A673 (cell line): ENCODE results near the gene PRKCSH. TPM values are rescaled to one million over a fixed set of nuclear protein-coding genes. Genes with fewer than 3 reads are reported as not detected.

Experiments used
- Bru-seq: library from RNA; stranded (reverse); fragments of 400-500 nt; gene quantifications from one replicate; lab custom pipeline; 2021; lab: Mats Ljungman, UMichigan
- BruChase-seq, 2 experiments: library from RNA; stranded (reverse); fragments of 400-500 nt; gene quantifications; one replicate each; lab custom pipeline; 2021; lab: Mats Ljungman, UMichigan
- BruUV-seq: library from RNA; stranded (reverse); fragments of 400-500 nt; replicated peaks from 2 replicates; lab custom pipeline; 2021; lab: Mats Ljungman, UMichigan
- CTCF ChIA-PET: fragments of 300-600 bp; sonication (Branson Sonifier 250); formaldehyde crosslinking; loops from one replicate; lab custom pipeline; 2022; ENCODE audit warnings: antibody characterized with exemption; lab: Charles Lee
- POLR2A ChIA-PET: fragments of 300-600 bp; sonication (Branson Sonifier 250); formaldehyde crosslinking; loops from one replicate; lab custom pipeline; 2022; ENCODE audit warnings: antibody characterized with exemption; ENCODE audit not compliant: low non-redundant PET; lab: Charles Lee
- DNase-seq: peaks from one replicate; pipeline ENCODE4 v3.0.0-alpha.2; 2015; ENCODE audit warnings: low spot score
- H3K27ac ChIP-seq: fragments of 200-600 bp; sonication (generic); 2 replicates; pipeline ENCODE4 v1.5.1; 2016; ENCODE audit warnings: mixed run types, low read depth, mild to moderate bottlenecking, mixed read lengths, antibody characterized with exemption, low read length; ENCODE audit not compliant: poor library complexity, severe bottlenecking
- H3K27me3 ChIP-seq: fragments of 200-600 bp; sonication (generic); replicated peaks from 2 replicates; pipeline ENCODE4 v1.6.1; 2017; ENCODE audit warnings: mixed run types, low read depth, mild to moderate bottlenecking, mixed read lengths, antibody characterized with exemption, low read length; ENCODE audit not compliant: insufficient read depth, poor library complexity
- H3K36me3 ChIP-seq: fragments of 200-600 bp; sonication (generic); 2 replicates; pipeline ENCODE4 v1.6.1; 2016; ENCODE audit warnings: mixed run types, mild to moderate bottlenecking, mixed read lengths, antibody characterized with exemption, low read length; ENCODE audit not compliant: insufficient read depth, poor library complexity, severe bottlenecking
- H3K4me1 ChIP-seq: fragments of 200-600 bp; sonication (generic); 2 replicates; pipeline ENCODE4 v1.6.1; 2017; ENCODE audit warnings: mixed run types, mild to moderate bottlenecking, mixed read lengths, antibody characterized with exemption, low read length; ENCODE audit not compliant: insufficient read depth, poor library complexity, severe bottlenecking
- H3K4me3 ChIP-seq: fragments of 200-600 bp; sonication (generic); 2 replicates; pipeline ENCODE4 v1.5.1; 2016; ENCODE audit warnings: low read depth, mixed run types, mild to moderate bottlenecking, mixed read lengths, low read length; ENCODE audit not compliant: poor library complexity, severe bottlenecking
- H3K9me3 ChIP-seq: fragments of 200-600 bp; sonication (generic); 2 replicates; pipeline ENCODE4 v1.6.1; 2016; ENCODE audit warnings: mixed run types, low read depth, mild to moderate bottlenecking, mixed read lengths, antibody characterized with exemption, low read length; ENCODE audit not compliant: poor library complexity, severe bottlenecking
- EZH2 ChIP-seq: fragments of 200-600 bp; sonication (generic); IDR thresholded peaks from 2 replicates; pipeline ENCODE4 v1.6.1; 2017; ENCODE audit warnings: borderline replicate concordance, low read depth, mild to moderate bottlenecking, mixed read lengths, antibody characterized with exemption, low read length; ENCODE audit not compliant: poor library complexity, severe bottlenecking
- intact Hi-C: fragments of 100-400 bp; cut with micrococcal nuclease; formaldehyde crosslinking; loops from one replicate; pipeline ENCODE4 v1.10.0; 2022; ENCODE audit not compliant: unreplicated experiment
- long read RNA-seq: library from polyadenylated mRNA; stranded (forward); transcript quantifications from one replicate; pipeline ENCODE4 v2.0.0, GENCODE V29; 2022
- total RNA-seq: library from RNA; stranded (reverse); gene quantifications from 2 replicates; pipeline ENCODE4 v1.2.3, GENCODE V29; 2021
- TF ChIP-seq, protein P1 (sequence below): fragments of 300-800, 200-600 bp; sonication (generic); conservative IDR thresholded peaks from 2 replicates; pipeline ENCODE4 v1.5.1; 2017; ENCODE audit warnings: low read depth, mild to moderate bottlenecking, antibody characterized with exemption, low read length, moderate library complexity, mixed read lengths

The PRKCSH gene
- total RNA-seq (456 and 468 TPM in 2 replicates), Bru-seq, nascent RNA (percentile 73 among the genes with signal in this experiment), BruChase-seq, experiment 1, labeled RNA remaining after a 2-hour chase (percentile 82 among the genes with signal in this experiment), BruChase-seq, experiment 2, labeled RNA remaining after a 6-hour chase (percentile 94 among the genes with signal in this experiment)
- long read RNA-seq, partial matches to known transcripts: 32 of 77 reads
- long read RNA-seq, other reads (novel, unspliced or antisense): 42 of 77 reads

DNA sequence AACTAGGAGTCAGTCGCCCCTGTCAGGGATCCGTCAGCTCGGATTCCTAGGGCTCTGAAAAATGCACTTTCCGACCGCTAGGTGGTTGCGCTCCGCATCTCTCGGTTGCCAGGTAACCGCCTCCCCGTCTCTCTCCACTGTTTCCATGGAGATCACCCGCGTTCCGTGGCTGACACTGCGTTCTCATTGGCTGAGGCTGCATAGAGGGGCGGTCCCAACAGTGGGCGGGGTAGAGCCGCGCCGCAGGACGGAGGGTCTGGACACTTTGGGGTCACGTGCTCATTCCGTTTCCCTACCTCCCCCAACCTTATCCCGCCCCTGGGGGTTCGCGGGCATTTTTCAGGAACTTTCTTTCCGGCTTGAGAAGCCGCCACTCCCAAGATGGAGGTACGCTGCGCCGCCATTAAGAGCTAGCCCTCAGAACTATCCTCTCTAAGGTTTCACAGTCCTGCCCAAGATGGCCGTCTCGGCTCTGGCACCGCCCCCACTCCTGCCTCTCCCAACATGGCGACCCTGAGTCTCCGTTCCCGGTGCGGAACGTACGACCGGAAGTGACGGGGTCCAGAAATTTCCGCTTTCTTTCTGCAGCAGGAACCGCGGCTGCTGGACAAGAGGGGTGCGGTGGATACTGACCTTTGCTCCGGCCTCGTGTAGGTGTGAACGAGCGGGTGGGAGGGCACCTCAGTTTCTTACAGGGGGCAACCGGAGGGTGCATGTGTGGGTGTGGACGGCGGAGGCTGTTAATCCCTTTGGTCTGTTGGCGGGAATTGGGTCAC is at the start of gene PRKCSH, which contains the start of gene ODAD3:
PRKCSH (plus strand) TSS at position 579 of the 776 bp plus-strand sequence. CDS start 483 bp downstream, outside the sequence.
ODAD3 (minus strand) TSS at position 65 of the 776 bp plus-strand sequence. CDS start 105 bp downstream, outside the sequence.
- peak within 1 kb of the TSS; percentile 82 for H3K27ac ChIP-seq
- intact Hi-C loops: loop anchor here (5.0 kb wide), 1 partner anchor 53 kb away; the partner anchor contains the start of gene EPOR
- H3K36me3 ChIP-seq: peaks cover 28% of the 10 kb centered on the region

GRCh38 chr19:11387162-11388034 is 48.0 kb upstream of the PRKCSH start:
- DNase-seq: no peak
- intact Hi-C loops: no loop called here
- Histone ChIP-seq H3K9me3 (no peaks in the 10 kb centered on the region), H3K27ac (no peak overlapping the region), H3K27me3 (no peaks in the 10 kb centered on the region), H3K36me3 (no peaks in the 10 kb centered on the region), H3K4me3 (no peak overlapping the region), H3K4me1 (peaks cover 16% of the 10 kb centered on the region)
- no peak for TF ChIP-seq EZH2
- no TSS peak for BruUV-seq
- POLR2A ChIA-PET: no interaction called here
- CTCF ChIA-PET: no interaction called here

More for the DNA sequence above, at the start of gene PRKCSH, which contains the start of gene ODAD3:
- H3K4me1 ChIP-seq: peaks cover 13% of the 10 kb centered on the region
- BruUV-seq: no TSS peak
- peak; percentile 100 for DNase-seq
- H3K9me3 ChIP-seq: no peaks in the 10 kb centered on the region
- ChIA-PET CTCF (interaction anchor here (0.6 to 2.7 kb wide), 7 partner anchors 10 to 159 kb away, joined by 3 to 14 read pairs (median 4); no protein-coding TSS in a partner anchor), POLR2A (interaction anchor here (0.5 kb wide), 1 partner anchor 516 kb away, joined by 3 read pairs; no protein-coding TSS in a partner anchor)
- H3K27me3 ChIP-seq: no peaks in the 10 kb centered on the region
- peak within 1 kb of the TSS; percentile 67 for H3K4me3 ChIP-seq
- no peak for TF ChIP-seq EZH2
- TF ChIP-seq, protein P1, sequence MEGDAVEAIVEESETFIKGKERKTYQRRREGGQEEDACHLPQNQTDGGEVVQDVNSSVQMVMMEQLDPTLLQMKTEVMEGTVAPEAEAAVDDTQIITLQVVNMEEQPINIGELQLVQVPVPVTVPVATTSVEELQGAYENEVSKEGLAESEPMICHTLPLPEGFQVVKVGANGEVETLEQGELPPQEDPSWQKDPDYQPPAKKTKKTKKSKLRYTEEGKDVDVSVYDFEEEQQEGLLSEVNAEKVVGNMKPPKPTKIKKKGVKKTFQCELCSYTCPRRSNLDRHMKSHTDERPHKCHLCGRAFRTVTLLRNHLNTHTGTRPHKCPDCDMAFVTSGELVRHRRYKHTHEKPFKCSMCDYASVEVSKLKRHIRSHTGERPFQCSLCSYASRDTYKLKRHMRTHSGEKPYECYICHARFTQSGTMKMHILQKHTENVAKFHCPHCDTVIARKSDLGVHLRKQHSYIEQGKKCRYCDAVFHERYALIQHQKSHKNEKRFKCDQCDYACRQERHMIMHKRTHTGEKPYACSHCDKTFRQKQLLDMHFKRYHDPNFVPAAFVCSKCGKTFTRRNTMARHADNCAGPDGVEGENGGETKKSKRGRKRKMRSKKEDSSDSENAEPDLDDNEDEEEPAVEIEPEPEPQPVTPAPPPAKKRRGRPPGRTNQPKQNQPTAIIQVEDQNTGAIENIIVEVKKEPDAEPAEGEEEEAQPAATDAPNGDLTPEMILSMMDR: peak; percentile 91

- no TSS peak for BruUV-seq
- Histone ChIP-seq H3K27ac (no peak overlapping the region), H3K9me3 (no peaks in the 10 kb centered on the region), H3K4me3 (no peak overlapping the region), H3K36me3 (no peaks in the 10 kb centered on the region), H3K4me1 (no peaks in the 10 kb centered on the region), H3K27me3 (no peaks in the 10 kb centered on the region)
- intact Hi-C loops: no loop called here
- ChIA-PET POLR2A (no interaction called here), CTCF (no interaction called here)
- no peak for TF ChIP-seq EZH2
- TF ChIP-seq, protein P1: no peak
- no peak for DNase-seq
Observed at GRCh38 chr19:11390359-11390758, 45.1 kb upstream of the PRKCSH start.
